ENCODE data around the gene SLC6A5. TPM values are rescaled to one million over a fixed set of nuclear protein-coding genes. Genes with fewer than 3 reads are reported as not detected.

SLC6A5 gene
- total and polyA plus RNA-seq, 9 donors: 0.01 TPM; not detected in 8

GRCh38 chr11:20605602-20606091, 6.2 kb downstream of the SLC6A5 start:
- no peaks in the 10 kb centered on the region for H3K36me3 ChIP-seq (ENCODE audit: control insufficient read depth, insufficient read depth, low read length)
- DNase-seq: no peak
- no peaks in the 10 kb centered on the region for H3K9me3 ChIP-seq (replicated peaks; ENCODE audit: control insufficient read depth, low read depth, low read length)
- peaks cover 87% of the 10 kb centered on the region for H3K27me3 ChIP-seq (ENCODE audit: control insufficient read depth, insufficient read depth, low read length)
- no peaks in the 10 kb centered on the region for H3K4me1 ChIP-seq (ENCODE audit: control insufficient read depth, insufficient read depth, low read length)
- no peak overlapping the region for H3K4me3 ChIP-seq (ENCODE audit: low read length)
- no peak overlapping the region for H3K27ac ChIP-seq (ENCODE audit: low read length)
- WGBS (ENCODE audit: insufficient coverage): 8% methylated on average over 24 of the region's 26 CpGs

GRCh38 chr11:20608934-20609333, 9.5 kb downstream of the SLC6A5 start:
- H3K9me3 ChIP-seq (replicated peaks; ENCODE audit: control insufficient read depth, low read depth, low read length): no peaks in the 10 kb centered on the region
- H3K4me1 ChIP-seq (ENCODE audit: control insufficient read depth, insufficient read depth, low read length): no peaks in the 10 kb centered on the region
- no peaks in the 10 kb centered on the region for H3K36me3 ChIP-seq (ENCODE audit: control insufficient read depth, insufficient read depth, low read length)
- H3K4me3 ChIP-seq (ENCODE audit: low read length): no peak overlapping the region
- no peak for DNase-seq
- peaks cover 64% of the 10 kb centered on the region for H3K27me3 ChIP-seq (ENCODE audit: control insufficient read depth, insufficient read depth, low read length)
- no peak overlapping the region for H3K27ac ChIP-seq (ENCODE audit: low read length)
- 43% methylated on average over 1 of the region's 3 CpGs for WGBS (ENCODE audit: insufficient coverage)

GRCh38 chr11:20609727-20610707, 10.6 kb downstream of the SLC6A5 start:
- Histone ChIP-seq H3K36me3 (ENCODE audit: control insufficient read depth, insufficient read depth, low read length) (no peaks in the 10 kb centered on the region), H3K4me3 (ENCODE audit: low read length) (no peak overlapping the region), H3K27me3 (ENCODE audit: control insufficient read depth, insufficient read depth, low read length) (peaks cover 53% of the 10 kb centered on the region), H3K27ac (ENCODE audit: low read length) (no peak overlapping the region), H3K9me3 (replicated peaks; ENCODE audit: control insufficient read depth, low read depth, low read length) (no peaks in the 10 kb centered on the region), H3K4me1 (ENCODE audit: control insufficient read depth, insufficient read depth, low read length) (no peaks in the 10 kb centered on the region)
- peak; percentile 60 for DNase-seq
- 14% methylated on average over 21 of the region's 30 CpGs for WGBS (ENCODE audit: insufficient coverage)

GRCh38 chr11:20610825-20611224, 11.4 kb downstream of the SLC6A5 start:
- H3K27me3 ChIP-seq (ENCODE audit: control insufficient read depth, insufficient read depth, low read length): peaks cover 45% of the 10 kb centered on the region
- H3K36me3 ChIP-seq (ENCODE audit: control insufficient read depth, insufficient read depth, low read length): no peaks in the 10 kb centered on the region
- no peaks in the 10 kb centered on the region for H3K4me1 ChIP-seq (ENCODE audit: control insufficient read depth, insufficient read depth, low read length)
- no peak for DNase-seq
- WGBS (ENCODE audit: insufficient coverage): no CpG with 5 or more reads among the region's 3 CpGs
- H3K9me3 ChIP-seq (replicated peaks; ENCODE audit: control insufficient read depth, low read depth, low read length): no peaks in the 10 kb centered on the region
- no peak overlapping the region for H3K27ac ChIP-seq (ENCODE audit: low read length)
- H3K4me3 ChIP-seq (ENCODE audit: low read length): no peak overlapping the region

GRCh38 chr11:20611445-20611844, 12.0 kb downstream of the SLC6A5 start:
- peaks cover 39% of the 10 kb centered on the region for H3K27me3 ChIP-seq (ENCODE audit: control insufficient read depth, insufficient read depth, low read length)
- H3K4me1 ChIP-seq (ENCODE audit: control insufficient read depth, insufficient read depth, low read length): no peaks in the 10 kb centered on the region
- no peak overlapping the region for H3K27ac ChIP-seq (ENCODE audit: low read length)
- H3K9me3 ChIP-seq (replicated peaks; ENCODE audit: control insufficient read depth, low read depth, low read length): no peaks in the 10 kb centered on the region
- WGBS (ENCODE audit: insufficient coverage): no CpG with 5 or more reads among the region's 2 CpGs
- no peaks in the 10 kb centered on the region for H3K36me3 ChIP-seq (ENCODE audit: control insufficient read depth, insufficient read depth, low read length)
- no peak overlapping the region for H3K4me3 ChIP-seq (ENCODE audit: low read length)
- no peak for DNase-seq

- Histone ChIP-seq H3K4me1 (ENCODE audit: control insufficient read depth, insufficient read depth, low read length) (peaks cover 4% of the 10 kb centered on the region), H3K27me3 (ENCODE audit: control insufficient read depth, insufficient read depth, low read length) (peaks cover 35% of the 10 kb centered on the region), H3K4me3 (ENCODE audit: low read length) (no peak overlapping the region), H3K9me3 (replicated peaks; ENCODE audit: control insufficient read depth, low read depth, low read length) (no peaks in the 10 kb centered on the region), H3K36me3 (ENCODE audit: control insufficient read depth, insufficient read depth, low read length) (no peaks in the 10 kb centered on the region), H3K27ac (ENCODE audit: low read length) (no peak overlapping the region)
- DNase-seq: no peak
- WGBS (ENCODE audit: insufficient coverage): no CpG with 5 or more reads among the region's 4 CpGs
These were observed 12.5 kb downstream of the SLC6A5 start for GRCh38 chr11:20611892-20612291.

- WGBS (ENCODE audit: insufficient coverage): 80% methylated on average over 2 of the region's 3 CpGs
- Histone ChIP-seq H3K9me3 (replicated peaks; ENCODE audit: control insufficient read depth, low read depth, low read length) (no peaks in the 10 kb centered on the region), H3K4me1 (ENCODE audit: control insufficient read depth, insufficient read depth, low read length) (peaks cover 7% of the 10 kb centered on the region), H3K4me3 (ENCODE audit: low read length) (no peak overlapping the region), H3K27ac (ENCODE audit: low read length) (no peak overlapping the region), H3K36me3 (ENCODE audit: control insufficient read depth, insufficient read depth, low read length) (no peaks in the 10 kb centered on the region), H3K27me3 (ENCODE audit: control insufficient read depth, insufficient read depth, low read length) (peaks cover 29% of the 10 kb centered on the region)
- no peak for DNase-seq
These were observed 13.0 kb downstream of the SLC6A5 start for GRCh38 chr11:20612416-20612815.

GRCh38 chr11:20616920-20617319, 17.5 kb downstream of the SLC6A5 start:
- 33% methylated on average over 2 of the region's 5 CpGs for WGBS (ENCODE audit: insufficient coverage)
- Histone ChIP-seq H3K4me1 (ENCODE audit: control insufficient read depth, insufficient read depth, low read length) (peaks cover 10% of the 10 kb centered on the region), H3K9me3 (replicated peaks; ENCODE audit: control insufficient read depth, low read depth, low read length) (no peaks in the 10 kb centered on the region), H3K36me3 (ENCODE audit: control insufficient read depth, insufficient read depth, low read length) (no peaks in the 10 kb centered on the region), H3K27ac (ENCODE audit: low read length) (no peak overlapping the region), H3K4me3 (ENCODE audit: low read length) (no peak overlapping the region), H3K27me3 (ENCODE audit: control insufficient read depth, insufficient read depth, low read length) (peaks cover 2% of the 10 kb centered on the region)
- DNase-seq: no peak

- H3K4me1 ChIP-seq (ENCODE audit: control insufficient read depth, insufficient read depth, low read length): peaks cover 10% of the 10 kb centered on the region
- 20% methylated on average over 4 of the region's 4 CpGs for WGBS (ENCODE audit: insufficient coverage)
- H3K36me3 ChIP-seq (ENCODE audit: control insufficient read depth, insufficient read depth, low read length): no peaks in the 10 kb centered on the region
- peak; percentile 21 for DNase-seq
- no peaks in the 10 kb centered on the region for H3K9me3 ChIP-seq (replicated peaks; ENCODE audit: control insufficient read depth, low read depth, low read length)
- no peak overlapping the region for H3K27ac ChIP-seq (ENCODE audit: low read length)
- no peak overlapping the region for H3K4me3 ChIP-seq (ENCODE audit: low read length)
- peaks cover 2% of the 10 kb centered on the region for H3K27me3 ChIP-seq (ENCODE audit: control insufficient read depth, insufficient read depth, low read length)
These were observed 18.1 kb downstream of the SLC6A5 start for GRCh38 chr11:20617346-20618005.

GRCh38 chr11:20618083-20618482, 18.7 kb downstream of the SLC6A5 start:
- Histone ChIP-seq H3K27me3 (ENCODE audit: control insufficient read depth, insufficient read depth, low read length) (peaks cover 2% of the 10 kb centered on the region), H3K9me3 (replicated peaks; ENCODE audit: control insufficient read depth, low read depth, low read length) (no peaks in the 10 kb centered on the region), H3K36me3 (ENCODE audit: control insufficient read depth, insufficient read depth, low read length) (no peaks in the 10 kb centered on the region), H3K27ac (ENCODE audit: low read length) (no peak overlapping the region), H3K4me1 (ENCODE audit: control insufficient read depth, insufficient read depth, low read length) (peaks cover 10% of the 10 kb centered on the region), H3K4me3 (ENCODE audit: low read length) (no peak overlapping the region)
- peak; percentile 15 for DNase-seq
- WGBS (ENCODE audit: insufficient coverage): 60% methylated on average over 1 of the region's 1 CpG
